Measurements from ENCODE around the gene POTEF.
"Not testable (repeated sequence)": the region's sequence is repeated elsewhere in the genome, so short reads cannot be mapped to it uniquely, and the experiment has no call there.

GRCh38 chr2:130143266-130144039 lies 14.4 kb upstream of the POTEF start:
- TF ChIP-seq, protein P1, sequence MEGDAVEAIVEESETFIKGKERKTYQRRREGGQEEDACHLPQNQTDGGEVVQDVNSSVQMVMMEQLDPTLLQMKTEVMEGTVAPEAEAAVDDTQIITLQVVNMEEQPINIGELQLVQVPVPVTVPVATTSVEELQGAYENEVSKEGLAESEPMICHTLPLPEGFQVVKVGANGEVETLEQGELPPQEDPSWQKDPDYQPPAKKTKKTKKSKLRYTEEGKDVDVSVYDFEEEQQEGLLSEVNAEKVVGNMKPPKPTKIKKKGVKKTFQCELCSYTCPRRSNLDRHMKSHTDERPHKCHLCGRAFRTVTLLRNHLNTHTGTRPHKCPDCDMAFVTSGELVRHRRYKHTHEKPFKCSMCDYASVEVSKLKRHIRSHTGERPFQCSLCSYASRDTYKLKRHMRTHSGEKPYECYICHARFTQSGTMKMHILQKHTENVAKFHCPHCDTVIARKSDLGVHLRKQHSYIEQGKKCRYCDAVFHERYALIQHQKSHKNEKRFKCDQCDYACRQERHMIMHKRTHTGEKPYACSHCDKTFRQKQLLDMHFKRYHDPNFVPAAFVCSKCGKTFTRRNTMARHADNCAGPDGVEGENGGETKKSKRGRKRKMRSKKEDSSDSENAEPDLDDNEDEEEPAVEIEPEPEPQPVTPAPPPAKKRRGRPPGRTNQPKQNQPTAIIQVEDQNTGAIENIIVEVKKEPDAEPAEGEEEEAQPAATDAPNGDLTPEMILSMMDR (conservative IDR thresholded peaks at IDR 0.05; ENCODE audit: low read depth in 2 of 2) = not testable (repeated sequence)
- not testable (repeated sequence) for TF ChIP-seq EZH2 (IDR thresholded peaks at IDR 0.05; ENCODE audit: low read depth, unreplicated experiment); ETS1 (IDR thresholded peaks at IDR 0.05); EZH2phosphoT487 (IDR thresholded peaks at IDR 0.05; ENCODE audit: unreplicated experiment); POLR2AphosphoS5 (IDR thresholded peaks at IDR 0.05; ENCODE audit: low read depth); REST (IDR thresholded peaks at IDR 0.05; ENCODE audit: unreplicated experiment)
